Measurements from ENCODE around the gene CNOT2.
"Not testable (repeated sequence)": the region's sequence is repeated elsewhere in the genome, so short reads cannot be mapped to it uniquely, and the experiment has no call there.

CNOT2 gene

DNA sequence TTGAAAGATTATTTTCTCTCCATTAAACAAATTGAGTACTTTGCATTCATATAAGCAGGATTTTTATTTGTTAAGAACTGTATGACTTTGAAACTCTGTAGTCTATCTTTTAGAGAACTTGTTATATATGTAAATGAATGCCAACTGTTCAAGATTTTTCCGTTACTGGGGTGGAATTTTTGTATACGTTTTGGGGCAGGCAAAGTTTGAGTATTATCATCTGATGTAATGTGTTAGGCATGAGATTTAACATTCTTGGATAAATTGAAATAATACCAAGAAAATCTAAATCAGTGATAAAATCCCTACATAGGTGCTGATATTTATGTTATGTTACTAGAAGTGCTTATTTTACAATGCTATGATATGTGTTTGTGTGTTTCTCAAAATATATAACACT lies 8.4 kb downstream of the CNOT2 start:
- DNase-seq, result no peak

DNA sequence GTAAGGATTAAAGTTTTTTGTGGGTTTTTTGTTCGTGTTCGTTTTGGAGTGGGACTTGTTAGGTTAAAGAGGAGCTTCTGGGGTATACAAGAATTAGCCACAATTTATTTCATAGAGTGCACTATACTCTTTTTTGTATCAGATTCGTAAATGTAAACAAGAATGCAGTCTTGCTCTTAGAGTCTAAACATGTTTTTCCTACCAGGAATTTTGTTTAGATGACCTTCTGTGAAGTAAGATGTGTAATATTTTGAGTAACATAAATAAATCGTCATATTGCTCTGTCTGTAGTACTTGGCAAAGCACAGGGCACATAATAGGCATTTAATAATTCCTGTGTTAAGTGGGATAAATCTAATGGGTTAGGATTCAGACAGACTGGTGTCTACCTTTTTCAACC lies 9.6 kb downstream of the CNOT2 start:
- DNase-seq, result no peak

DNA sequence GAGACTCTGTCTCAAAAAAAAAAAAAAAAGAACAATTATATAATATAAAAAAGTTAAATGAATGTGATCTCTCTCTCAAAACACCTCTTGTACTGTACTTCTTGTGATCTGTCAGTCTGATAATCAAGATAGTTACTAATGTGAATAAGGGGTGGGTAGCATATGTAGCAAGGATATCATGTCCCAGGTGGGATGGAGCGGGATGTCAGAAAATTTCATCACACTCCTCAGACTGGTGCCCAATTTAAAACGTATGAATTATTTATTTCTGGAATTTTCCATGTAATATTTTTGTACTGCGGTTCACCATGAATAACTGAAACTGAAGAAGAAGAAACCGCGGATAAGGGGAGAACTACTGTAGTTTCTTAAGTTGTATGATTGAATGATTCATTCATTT lies 11.0 kb downstream of the CNOT2 start:
- no peak for DNase-seq

DNA sequence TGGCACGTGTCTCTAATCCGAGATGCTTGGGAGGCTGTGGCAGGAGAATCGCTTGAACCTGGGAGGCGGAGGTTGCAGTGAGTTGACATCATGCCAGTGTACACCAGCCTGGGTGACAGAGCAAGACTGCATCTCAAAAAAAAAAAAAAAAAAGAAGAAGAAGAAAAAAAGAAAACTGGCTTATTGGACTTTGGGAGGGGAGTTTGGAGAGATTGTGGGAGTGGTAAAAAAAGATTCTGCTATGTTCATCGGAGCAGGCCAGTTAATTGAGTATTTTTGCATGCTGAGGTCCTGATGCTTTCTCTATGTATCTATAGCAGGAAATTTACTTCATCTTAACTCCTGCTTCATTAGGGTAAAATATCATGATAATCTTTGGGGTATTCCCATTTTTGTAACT lies 11.6 kb downstream of the CNOT2 start:
- no peak for DNase-seq

DNA sequence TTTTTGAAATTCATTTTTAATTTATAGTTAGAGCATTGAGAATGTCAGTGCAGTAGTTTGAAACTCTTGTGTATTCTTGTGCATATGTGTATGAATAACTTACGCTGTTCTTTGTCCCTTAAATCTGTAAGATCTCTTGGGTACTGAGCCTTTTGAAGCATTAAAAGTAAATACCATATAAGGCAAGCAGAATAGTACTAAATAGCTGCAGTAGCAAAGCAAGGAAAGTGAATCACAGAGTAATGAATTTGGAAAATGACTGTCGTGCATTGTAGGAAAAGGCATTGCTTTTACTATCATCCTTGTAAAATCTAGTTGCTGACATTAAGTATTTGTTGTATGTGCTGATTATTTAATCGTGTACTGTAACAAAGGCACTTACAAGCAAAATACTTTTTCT lies 12.1 kb downstream of the CNOT2 start:
- DNase-seq, result no peak

DNA sequence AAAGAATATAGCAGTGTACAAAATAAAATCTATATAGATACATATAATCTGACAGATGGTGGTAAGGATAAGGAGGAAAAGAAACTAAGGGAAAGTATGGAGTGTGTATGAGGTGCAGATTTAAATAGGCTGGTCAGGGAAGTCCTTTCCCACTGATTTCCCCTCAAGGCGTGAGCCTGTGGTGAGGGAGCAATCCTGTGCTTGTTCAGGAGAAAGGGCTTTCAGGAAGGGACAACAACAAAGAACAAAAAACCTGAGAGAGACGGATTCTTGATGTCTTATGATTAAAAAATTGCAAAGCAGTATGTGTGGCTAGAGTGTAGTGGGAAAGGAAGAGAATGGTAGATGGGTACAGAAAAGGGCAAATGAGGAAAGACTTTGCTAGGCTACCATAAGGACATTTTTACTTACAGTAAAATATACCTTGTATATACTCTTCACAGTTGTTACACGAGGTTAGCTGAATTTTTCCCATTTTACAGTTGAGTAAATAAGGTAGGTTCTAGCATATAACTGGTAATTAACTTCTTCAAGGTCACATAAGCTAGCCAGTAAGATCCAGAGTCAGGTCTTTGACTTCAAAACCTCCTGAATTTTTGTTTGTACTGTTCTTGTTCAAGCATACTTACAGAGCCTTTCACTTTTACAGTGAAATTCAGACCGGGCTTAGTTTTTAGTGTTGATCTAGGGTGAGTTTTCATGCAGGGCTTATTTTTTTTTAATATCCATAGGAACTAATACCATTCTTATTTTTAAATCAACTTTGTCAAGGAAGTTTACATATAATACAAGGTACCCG lies 15.6 kb downstream of the CNOT2 start:
- no peak for DNase-seq

DNA sequence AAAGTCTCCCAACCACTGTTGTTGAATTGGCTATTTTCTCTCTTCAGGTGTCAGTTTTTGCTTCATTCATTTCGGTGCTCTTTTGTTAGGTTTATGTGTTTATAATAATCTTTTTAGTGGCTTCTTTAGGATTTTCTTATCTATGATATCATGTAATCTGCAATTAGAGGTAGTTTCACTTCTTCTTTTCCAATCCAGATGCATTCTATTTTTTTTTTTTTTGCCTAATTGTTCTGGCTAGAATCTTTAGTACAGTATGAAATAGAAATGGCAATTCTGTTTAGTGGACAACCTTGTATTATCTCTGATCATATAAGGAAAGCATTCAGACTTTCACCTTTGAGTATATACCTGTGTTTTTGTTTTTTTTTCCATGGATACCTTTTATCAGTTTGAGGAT lies 17.4 kb downstream of the CNOT2 start:
- no peak for DNase-seq

DNA sequence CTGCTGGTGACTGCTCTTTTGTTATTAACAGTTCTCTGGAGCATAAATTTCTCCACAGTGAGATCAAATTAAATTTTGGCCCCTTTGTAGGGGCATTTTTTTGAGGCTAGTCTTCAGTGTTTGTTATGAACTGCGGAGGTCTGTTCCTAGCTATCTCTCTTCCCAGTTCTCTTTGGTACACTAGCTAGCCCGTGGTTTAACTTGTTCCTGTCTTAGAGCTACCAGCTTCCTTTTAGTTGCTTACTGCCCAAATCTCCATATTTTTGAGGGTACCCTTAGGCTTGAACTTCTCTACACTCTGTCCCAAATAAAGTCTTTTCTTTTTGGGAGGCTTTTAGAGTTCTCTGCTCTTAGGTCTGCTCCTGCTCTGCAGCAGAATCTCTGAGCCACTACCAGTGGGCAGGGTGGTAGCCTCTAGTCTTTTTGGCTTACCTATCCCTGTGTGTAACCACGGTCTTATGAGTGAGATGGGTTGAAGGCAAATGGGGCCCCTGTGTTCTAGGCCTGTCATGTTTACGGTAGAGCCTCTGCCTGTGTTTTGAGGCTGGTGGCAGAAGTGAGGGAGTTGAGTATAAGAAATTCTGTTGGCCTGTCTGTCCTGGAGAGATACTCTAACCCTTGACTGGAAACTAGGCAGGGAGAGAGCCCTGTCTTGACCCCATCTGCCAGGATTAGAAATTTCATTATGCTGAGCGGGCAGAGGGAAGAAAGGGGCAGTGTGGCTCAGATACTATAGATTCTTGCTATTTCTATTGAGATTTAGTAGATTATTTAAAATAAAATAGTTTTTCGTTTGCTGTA lies 21.0 kb downstream of the CNOT2 start:
- DNase-seq, result peak; percentile 51 to 58

DNA sequence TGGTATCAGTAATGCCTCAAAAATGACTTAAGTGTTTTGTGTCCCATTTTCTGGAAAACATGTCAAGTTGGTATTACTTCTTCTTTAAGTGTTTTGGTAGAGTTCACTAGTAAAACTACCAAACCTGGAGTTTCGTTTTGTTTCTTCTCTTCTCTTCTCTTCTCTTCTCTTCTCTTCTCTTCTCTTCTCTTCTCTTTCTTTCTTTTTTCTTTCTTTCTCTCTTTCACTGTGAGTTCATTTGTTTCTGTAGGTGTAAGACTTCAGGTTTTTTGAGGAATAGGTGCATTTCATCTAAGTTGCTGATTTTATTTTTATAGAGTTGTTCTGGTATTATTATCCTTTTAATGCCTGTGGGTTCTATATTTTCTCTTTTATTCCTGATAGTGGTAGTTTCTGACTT lies 21.9 kb downstream of the CNOT2 start:
- DNase-seq, result no peak

DNA sequence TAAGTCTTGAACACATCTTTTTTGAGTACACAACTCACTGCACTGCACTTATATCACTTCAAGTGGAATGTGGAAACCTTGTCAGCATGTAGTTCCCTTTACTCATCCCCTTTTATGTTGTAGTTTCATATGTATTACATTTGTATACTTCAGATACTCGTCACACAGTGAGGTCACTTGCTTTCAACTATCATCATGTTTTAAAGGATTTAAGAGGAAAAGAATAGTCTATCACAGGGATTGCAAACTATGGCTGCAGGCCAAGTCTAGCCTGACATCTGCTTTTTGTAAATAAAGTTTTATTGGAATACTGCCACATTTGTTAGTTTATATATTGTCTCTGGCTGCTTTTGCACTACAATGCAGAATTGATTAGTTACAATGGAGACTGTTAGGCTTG lies 24.3 kb downstream of the CNOT2 start:
- DNase-seq, result no peak

DNA sequence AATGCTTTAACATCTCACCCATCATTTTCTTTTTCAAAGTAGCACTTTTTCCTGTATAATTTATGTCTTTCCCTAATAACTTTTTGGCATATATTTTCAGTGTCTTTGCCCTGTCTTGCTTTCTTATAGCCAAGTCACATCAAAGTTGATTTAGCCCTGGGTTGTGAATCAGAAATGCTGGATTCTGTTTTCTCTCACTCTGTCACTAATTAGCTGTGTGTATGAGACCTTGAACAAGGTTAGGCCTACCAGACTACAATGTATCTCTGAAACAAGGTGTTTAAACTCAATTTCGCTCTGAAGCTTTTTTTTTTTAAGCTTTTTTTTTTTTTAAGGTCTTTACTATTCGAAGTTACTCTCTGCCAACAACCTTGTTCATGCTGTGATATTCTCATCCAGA lies 25.7 kb downstream of the CNOT2 start:
- DNase-seq, result no peak

DNA sequence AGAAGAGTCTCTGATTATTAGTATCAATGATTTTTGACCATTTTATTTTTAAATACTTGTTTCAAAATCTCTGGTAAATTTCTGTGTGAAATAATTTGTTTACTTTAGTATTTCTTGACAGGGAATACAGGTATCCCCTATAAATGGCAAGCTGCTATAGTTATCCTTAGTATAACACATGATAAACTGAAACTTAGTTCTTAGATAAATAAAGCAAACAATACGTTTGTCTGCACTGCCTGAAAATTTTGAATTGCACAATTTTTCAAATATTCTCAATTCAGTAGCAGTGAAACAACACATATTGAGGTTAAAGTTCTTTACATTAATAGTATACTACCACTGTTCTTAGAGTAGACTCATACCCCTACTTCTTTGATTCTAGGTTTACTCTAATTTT lies 26.9 kb downstream of the CNOT2 start:
- no peak for DNase-seq

DNA sequence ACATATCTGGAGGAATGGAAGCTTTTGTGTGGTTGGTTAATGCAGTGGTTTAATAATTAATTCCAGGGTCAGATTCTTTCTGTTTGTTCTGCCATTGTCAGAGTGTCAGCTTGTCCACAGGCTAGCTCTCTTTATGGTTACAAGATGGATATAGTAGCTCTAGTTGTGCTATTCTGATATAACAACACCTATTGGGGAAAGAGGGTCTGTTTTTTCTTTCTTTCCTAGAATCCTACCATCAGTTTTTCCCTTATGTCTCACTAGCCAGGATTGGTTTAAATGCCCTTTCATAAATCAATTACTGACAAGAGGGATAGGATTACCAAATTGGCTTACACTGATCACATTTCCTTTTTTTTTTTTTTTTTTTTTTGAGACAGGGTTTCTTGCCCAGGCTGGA lies 27.8 kb downstream of the CNOT2 start:
- DNase-seq, result no peak

DNA sequence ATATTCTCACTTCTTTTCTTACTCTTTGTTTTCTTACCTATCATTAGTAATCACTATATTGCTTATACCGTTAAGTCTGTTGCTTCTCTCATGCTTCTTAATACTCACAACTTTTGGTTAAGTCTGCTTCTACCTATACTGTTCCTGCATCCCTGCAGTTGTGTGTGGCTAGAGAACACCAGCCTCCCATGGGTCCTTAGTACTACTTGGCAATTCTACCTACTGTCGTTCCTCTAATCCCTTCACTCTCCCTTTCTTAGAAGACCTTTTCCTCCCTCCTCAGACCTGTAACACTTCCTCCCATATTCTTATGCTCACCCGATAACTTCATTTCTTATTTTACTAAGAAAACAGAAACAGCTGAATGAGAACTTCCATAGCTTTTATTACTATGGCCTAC lies 29.3 kb downstream of the CNOT2 start:
- DNase-seq, result no peak

DNA sequence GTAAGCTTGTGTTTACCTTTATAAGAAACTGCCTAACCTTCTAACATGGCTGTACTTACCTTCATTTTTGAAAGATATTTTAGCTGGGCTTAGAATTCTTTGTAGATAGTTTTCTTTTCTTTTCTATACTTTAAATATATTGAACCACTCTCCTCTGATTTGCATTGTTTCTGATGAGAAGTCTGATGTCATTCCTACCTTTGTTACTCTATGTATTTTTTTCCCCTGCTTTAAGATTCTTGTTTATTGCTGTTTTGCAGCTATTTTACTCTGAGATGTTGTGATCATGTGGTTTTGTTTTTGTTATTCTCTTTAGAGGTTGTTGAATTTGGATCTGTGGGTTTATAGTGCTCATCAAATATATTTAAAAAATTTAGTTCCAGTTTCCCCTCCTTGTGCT lies 31.8 kb downstream of the CNOT2 start:
- no peak for DNase-seq

DNA sequence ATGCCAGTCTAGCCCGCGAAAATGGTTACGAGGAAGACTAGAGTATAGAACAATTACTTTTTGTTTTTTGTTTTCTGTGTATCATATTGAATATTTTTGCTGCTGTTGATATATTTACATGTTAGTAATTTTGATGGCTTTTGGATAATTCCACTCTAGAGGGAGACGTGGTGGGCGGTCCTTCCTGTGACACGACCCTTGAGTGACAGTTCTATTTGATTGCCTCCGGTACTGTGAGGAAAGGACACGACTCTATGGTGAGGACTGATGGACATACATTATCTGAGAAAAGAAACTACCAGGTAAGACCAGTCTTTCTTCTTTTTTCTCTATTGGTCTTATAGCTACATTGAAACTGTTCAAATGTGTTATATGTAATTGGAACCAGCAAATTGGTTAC lies 34.7 kb downstream of the CNOT2 start:
- no peak for DNase-seq

DNA sequence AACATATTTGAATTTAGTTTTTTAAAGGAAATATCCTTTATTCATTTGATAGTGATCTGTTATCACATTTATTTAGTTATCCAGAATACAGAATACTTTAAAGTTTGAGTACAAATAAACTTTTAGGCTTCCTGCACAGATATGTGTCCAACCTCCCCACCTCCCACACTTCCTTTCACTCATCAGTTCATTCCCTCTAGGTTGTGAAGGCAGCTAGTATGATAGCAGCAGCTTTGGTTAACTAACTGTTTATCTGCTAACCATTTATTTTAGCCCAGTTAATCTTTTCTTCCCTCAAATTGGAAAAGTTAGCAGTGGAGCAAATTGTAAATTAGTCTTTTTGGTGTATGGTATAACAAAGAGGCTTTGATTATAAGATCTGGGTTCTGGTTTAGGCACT lies 35.7 kb downstream of the CNOT2 start:
- no peak for DNase-seq

DNA sequence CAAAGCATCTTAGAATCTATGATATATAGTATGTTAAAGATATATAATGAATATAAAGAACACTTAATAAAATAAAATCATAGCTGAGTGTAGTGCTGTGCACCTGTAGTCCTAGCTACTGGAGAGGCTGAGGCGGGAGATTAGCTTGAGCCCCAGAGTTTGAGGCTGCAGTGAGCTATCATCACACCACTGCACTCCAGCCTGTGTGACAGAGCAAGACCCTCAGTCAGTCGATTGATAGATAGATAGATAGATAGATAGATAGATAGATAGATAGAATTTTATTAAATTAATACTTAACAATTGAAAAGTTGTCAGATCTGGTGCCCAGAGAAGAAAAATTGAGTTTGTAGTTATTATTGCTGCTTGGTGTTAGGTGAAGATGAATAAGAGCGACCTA lies 40.0 kb downstream of the CNOT2 start:
- DNase-seq, result no peak

DNA sequence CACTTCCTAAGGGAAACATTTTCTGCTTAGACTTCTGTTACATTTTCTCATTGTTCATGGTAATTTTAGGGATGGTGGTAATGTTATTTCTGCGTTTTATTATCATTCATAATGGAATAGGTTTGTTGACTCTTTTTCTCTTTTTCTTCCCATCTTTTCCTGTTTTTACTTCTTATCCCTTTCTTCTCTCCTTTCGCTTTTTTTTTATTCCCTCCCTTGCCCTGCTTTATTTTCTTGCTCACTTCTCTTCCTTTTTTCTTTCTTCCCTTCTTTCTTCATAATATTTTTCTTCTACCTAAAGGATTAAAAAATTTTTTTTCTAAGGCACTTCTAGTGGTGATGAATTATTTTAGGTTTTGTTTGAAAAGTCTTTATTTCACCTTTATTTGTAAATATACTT lies 45.6 kb downstream of the CNOT2 start:
- DNase-seq, result no peak

DNA sequence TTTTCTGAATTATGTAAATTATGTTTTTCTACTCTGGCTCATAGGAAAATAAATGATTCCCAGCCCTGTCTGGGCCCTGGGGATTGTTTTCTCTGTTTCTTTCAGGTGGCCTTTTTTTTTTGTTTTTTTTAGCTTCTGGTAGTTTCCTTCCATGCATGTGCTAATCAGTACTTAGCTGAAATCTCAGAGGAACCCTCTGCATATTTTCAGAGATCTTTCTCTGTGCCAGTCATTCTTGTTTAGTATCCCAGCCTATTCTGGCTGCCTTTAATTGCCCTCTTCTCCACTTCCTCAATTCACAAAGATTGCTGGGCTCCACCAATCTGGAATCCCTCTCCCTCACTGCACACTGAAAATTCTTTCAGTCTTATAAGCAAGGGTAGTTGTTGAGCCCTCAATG lies 46.9 kb downstream of the CNOT2 start:
- peak in 1 of 2 experiments; percentile 45 for DNase-seq

DNA sequence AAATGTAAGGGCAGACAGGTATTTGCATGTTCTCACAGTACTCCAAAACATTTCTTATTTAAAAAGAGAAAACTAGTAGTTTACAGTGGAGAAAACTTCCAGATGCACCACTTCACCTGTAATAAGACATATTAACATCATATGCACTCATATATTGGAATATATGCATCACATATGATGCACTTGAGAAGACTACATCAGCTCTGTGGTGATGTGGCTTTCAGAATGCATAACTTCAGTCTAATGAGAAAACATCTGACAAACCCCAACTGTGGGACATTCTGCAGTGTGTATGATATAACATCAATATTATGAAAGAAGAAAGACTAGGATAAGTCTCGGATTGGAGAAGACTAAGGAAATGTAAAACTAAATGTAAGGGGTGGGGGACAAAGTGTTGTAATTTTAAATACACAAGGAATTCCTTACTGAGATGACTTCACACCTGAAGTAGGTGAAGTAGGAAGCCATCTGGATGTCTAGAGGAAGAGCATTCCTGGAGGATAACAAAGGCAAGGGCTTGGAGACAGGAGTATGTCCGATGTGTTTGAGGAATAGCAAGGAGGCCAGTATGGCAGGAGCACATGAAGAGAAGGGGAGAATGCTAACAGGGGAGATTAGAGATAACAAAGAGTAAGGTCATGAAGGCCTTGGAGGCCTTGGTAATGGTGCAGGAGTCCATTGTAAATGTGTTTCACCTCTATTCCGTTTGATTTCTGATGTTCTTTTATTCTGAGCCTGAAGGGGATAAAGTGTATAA lies 49.0 kb downstream of the CNOT2 start:
- no peak for DNase-seq

DNA sequence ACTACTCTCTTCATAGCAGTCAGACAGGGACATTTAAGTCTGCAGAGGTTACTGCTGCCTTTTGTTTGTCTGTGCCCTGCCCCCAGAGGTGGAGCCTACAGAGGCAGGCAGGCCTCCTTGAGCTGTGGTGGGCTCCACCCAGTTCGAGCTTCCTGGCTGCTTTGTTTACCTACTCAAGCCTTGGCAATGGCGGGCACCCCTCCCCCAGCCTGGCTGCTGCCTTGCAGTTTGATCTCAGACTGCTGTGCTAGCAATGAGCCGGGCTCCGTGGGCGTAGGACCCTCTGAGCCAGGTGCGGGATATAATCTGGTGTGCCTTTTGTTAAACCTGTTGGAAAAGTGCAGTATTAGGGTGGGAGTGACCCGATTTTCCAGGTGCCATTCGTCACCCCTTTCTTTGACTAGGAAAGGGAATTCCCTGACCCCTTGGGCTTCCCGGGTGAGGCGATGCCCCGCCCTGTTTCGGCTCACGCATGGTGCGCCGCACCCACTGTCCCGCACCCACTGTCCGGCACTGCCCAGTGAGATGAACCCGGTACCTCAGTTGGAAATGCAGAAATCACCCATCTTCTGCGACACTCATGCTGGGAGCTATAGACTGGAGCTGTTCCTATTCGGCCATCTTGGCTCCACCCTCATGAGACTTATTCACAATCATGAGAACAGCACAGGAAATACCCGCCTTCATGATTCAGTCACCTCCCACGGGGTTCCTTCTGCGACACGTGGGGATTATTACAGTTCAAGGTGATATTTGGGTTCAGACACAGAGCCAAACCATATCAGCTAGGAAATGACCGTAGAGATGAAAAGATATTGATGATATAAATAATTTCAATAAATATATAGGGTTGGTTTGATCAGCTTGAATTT lies 61.7 kb downstream of the CNOT2 start:
- not testable (repeated sequence) for DNase-seq

DNA sequence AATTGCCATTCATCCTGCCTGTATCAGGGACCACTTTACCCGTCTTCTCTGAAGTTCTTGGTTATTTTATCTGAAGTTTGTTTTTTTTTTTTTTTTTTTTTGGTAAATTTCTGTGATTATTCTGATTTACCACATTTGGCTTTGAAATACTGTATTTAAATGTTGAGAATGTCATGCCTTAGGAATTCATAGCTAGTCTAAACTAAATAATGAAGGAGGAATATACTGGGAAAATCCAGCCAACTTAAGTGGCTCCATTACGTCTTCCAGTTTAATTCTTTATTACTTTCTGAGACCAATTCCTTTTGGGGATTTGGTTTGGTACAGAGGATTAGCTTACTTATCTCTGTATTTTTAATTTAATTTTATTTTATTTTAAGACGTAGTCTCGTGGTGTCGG lies 62.6 kb downstream of the CNOT2 start:
- DNase-seq, result no peak

All from Kasumi-1 (cell line).